ENCODE results near the gene MRPL48.
"Not testable (repeated sequence)": the region's sequence is repeated elsewhere in the genome, so short reads cannot be mapped to it uniquely, and the experiment has no call there.

Gene MRPL48

DNA sequence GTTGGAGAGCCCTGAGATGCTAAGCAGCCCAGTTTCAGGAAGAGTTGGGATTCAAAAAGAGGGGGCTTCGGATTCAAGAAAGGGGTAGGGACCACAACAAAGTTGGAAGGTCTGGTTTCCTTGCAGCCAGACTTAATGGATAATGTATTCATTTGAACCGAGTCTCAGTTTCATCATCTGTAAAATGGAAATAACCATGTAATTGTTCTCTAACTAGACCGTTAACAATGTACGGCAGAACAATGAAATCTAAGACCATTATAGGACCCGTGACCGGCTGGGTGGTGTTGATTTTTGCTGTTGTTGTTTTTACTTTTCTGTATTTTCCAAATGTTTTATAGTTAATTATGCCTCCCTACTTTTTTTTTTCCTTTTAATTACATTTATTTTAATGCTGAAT is 6.4 kb upstream of the MRPL48 start:
- no peak for DNase-seq

DNA sequence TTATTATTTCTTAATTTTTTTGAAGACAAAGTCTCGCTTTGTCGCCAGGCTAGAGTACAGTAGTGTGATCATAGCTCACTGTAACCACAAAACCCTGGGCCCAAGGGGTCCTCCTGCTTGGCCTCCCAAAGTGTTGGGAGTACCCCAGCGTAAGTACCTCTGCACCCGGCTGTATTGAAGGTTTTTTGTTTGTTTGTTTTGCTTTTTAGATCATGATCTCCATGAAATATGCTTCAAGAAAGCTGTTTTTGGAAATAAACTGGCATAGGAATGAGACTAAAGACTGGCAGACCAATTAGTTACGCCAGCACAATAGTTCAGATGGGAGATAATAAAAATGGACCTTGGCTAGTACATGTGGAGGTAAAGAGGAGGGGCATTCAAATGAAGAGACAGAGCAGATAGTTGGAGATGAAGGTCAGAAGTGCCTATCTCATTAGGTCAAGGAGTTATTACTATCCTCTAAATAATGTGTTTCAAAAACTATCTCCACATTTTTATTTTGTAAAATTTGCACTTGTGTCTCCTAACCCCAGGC is 4.1 kb upstream of the MRPL48 start:
- no peak for DNase-seq

DNA sequence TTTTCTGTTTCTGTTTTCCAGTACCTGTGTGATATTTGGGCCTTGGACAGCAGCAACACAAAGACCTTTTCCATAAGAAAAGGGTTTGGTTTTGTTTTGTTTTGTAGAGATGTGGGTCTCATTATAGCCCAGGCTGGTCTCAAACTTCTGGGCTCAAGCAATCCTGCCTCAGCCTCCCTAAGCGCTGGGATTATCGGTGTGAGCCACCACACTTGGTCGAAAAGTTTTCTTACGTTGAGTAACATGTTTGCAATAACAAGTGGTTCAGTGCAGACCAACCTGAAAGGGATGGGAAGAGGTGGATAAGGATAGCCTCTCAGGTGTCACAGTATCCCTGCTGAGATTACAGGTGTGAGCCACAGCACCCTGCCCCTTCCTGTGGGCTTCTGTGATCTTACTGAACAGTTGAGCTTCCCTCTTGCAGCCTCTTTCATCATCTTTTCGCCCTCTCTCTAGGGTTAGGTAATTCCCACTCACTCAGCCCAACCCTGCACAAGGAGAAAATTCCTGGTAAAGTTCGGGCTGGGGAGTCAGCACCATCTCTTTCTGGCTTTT is 3.5 kb upstream of the MRPL48 start:
- no peak for DNase-seq

DNA sequence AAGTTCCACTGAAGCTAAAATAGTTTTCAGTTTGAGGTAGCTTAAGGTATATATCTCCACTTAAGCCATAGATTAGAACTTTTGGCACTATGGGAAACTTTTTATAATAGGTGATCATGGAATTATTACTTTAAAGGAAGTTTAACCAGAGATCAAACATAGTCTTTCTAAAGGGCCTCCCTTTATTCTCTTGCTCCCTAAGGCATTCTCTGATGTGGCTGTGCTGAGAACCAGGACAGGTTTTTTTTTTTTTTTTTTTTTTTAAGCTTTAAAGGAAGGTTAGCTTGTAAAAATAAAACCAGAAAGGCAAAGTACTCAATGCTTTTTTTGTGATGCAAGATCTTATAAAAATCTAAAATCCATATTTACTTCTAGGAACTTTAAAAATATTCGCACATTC is 2.9 kb upstream of the MRPL48 start:
- DNase-seq: no peak

DNA sequence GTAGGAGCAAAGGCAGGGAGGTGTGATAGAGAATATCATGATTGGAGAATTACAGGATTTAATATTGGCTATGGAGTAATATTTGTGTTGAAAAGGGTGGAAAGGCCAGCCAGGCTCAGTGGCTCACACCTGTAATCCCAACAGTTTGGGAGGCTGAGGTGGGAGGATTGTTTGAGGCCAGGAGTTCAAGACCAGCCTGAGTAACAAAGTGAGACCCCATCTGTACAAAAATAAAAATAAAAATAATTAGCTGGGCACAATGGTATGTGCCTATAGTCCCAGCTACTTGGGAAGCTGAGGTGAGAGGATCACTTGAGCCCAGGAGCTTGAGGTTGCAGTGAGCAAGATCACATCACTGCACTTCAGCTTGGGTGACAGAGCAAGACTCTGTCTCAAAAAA is 2.2 kb upstream of the MRPL48 start:
- DNase-seq: not testable (repeated sequence)

DNA sequence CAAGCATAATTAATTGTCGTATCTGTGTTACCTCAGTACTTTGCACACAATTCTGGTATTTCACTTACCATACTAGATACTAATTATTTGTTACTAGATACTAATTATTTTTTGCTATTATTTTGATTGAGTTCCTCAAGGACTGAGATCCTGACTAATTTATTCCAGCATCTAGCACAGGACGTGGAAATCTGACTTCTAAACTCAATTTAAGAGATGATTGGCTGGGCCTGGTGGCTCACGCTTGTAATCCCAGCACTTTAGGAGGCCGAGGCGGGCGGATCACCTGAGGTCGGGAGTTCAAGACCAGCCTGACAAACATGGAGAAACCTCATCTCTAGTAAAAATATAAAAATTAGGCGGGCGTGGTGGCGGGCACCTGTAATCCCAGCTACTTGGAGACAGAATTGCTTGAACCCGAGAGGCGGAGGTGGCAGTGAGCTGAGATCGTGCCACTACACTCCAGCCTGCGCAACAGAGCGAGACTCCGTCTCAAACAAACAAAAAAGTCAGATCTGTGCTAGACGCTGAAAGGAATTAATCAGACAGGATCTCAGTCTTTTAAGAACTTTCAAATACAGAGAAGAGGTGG is 527 bp upstream of the MRPL48 start:
- no peak for DNase-seq

DNA sequence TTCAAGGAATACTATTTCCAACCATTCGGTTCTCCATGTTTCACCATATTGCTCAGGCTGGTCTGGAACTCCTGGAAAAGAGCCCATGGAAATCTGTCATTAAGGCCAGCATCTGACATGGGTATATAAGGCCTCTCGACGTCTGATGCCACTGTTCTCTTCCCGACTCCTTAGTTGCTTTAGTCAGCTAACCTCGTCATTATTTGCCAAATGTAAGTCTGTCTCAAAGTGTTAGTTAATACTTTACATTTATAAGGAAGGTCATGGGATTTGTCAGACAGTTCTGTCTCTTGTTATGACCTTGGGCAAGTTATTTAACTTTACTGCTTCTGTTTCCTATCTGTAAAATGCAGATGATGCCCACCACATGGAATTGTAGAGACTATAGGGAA is 1.6 kb downstream of the MRPL48 start:
- DNase-seq: no peak

DNA sequence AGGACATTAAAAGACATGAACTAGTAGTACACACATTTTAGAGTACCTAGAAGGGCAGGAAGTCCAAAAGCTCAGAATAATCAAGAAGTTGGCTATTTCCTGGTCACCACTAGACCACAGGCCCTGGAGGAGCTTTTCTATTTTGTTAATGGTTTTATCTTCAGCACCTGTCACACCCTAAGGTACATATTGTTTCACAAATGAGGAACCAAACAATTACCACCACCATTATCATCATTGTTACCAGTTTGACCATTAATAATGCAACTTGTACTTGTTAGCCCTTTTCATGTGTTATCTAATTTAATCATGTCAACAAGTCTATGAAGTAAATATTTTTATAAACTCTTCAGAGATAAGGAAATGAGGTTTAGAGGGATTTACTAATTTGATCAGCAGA is 4.9 kb downstream of the MRPL48 start:
- DNase-seq: no peak

DNA sequence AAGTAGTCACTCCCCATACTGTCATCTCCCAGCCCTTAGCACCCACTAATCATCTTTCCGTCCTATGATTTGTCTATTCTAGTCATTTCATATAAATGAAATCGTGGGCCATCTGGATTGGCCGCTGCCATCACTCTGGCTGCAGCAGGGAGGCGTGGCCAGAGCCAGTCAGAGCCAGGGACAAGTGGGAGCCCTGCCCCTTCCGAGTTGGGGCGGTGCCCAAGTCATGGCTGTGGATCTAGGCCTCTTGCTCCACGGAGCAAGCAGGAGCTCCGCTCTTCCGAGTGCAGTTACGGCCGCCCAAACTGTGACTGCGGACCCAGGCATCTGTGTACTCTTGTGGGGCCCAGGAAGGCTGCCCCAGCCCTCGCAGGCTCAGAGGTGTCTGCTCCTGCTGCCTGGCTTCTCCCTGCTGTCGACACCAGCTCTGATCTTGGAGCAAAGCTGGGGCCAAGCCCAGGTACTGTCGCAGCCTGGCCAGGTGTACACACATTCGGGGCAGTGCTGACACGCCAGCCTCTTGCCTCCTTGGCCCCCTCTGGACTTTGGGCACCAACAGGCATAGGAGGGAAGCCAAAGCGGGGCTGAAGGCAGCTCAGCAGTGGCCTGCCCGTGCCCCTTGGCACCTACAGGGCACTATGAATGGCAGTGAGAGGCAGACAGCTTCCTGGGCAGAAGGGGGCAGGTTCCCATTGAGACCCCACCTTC is 8.4 kb downstream of the MRPL48 start:
- DNase-seq: no peak

DNA sequence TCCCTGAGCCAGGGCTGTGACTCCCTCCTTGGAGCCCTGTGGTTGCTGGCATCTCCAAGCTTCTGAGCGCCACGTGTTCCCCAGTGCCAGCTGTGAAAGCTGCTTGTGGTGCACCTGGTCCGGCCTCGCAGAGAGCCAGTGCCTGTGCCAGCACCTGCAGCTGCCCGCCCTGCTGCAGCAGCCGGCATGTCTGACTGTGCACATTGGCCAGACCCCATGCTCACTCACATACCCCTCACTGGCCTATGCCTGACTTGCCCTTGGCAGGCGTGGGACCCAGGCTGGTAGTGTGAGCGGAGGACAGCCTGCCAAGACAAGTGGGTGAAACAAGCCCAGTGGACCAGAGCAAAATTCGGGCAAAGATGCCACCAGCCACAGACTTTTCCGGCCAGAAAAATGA is 9.8 kb downstream of the MRPL48 start:
- DNase-seq: no peak

DNA sequence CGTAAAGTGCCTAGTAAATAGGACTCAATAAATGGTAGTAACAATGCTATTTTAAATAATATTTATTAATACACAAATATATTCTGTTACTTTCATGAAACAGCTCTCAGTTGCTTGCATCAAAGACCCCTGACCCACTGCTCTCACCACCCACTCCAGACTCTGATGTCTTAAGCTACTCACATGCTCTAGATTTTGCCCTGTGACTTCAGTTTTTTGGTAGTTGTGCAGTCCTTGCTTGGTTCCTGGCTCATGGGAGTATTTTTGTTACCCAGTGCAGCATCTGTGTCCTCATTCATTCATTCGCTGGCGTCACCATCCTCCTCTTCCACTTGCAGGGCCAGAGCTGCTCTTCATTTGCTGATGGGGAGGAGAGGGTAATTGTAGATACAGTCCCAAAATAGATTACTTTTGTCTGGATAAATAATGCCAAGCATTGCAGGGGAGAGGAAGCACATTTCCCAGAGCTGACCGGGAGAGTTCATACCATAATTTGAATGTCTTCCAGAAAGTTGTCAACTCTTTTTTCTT is 12.7 kb downstream of the MRPL48 start:
- no peak for DNase-seq

DNA sequence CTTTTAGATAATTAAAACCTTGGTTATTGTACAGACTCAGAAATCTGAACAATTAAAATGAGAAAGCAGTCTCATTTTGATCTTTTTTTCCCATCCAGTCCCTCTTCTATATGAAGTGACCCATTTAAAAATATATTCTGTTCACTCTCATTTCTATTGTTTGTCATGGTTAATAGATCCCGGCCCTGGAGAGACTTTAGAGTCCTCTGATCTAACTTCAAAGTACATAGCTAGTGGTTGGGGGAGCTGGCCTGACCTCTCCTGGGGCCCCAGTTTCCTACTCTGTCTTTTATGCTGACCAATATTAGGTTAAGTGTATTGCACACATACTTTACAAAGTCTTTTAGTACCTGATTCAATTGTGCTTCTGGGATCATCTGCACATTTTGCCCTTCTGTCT is 13.5 kb downstream of the MRPL48 start:
- DNase-seq: no peak

DNA sequence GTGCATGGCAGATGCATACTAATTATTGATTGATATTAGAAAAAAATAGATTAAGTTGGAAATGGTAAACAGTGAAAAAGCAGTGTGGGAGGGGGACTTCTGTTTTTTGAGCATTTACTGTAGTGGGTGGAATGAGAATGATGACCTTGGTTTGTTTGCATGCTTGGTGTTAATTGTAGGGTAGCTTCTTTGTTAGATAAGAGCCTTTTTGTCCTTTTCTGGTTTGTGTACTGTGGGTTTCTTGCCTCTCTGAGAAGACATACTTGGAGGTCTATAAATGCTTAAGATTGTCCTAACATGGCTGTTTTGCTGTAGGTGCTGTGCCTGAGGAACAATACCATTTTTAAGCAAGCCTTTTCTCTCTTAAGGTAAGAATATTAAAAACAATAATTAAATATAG is 17.0 kb downstream of the MRPL48 start:
- DNase-seq: no peak

DNA sequence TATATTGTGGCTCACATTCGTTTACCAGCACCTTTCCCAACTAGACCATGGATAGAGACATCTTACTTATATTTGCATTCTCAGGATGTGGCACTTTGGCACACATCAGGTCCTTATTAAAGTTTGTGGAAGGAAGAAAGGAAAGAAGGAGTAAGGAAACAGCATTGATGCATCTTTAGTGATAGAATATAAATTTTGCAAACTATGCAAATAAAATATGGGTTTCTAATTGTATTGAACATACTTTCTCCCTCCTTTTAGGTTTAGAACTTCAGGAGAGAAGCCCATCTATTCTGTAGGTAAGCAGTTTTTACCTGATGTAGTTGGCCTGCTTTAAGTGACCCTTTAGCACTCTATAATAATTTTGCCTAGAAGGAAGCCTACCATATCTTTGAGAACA is 20.4 kb downstream of the MRPL48 start:
- DNase-seq: no peak

DNA sequence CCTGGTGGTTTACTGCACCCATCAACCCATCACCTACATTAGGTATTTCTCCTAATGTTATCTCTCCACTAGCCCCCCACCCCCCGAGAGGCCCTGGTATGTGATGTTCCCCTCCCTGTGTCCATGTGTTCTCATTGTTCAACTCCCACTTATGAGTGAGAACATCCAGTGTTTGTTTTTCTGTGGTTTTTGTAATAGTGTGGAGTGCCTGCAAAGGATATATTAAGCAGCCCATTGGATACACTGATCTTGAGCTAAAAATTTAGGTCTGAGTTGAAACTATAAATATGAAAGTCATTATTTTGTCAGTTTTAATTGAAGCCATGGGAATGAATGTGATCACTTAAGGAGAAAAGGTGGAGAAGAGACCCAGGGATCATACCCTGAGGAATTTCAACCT is 23.0 kb downstream of the MRPL48 start:
- no peak for DNase-seq

DNA sequence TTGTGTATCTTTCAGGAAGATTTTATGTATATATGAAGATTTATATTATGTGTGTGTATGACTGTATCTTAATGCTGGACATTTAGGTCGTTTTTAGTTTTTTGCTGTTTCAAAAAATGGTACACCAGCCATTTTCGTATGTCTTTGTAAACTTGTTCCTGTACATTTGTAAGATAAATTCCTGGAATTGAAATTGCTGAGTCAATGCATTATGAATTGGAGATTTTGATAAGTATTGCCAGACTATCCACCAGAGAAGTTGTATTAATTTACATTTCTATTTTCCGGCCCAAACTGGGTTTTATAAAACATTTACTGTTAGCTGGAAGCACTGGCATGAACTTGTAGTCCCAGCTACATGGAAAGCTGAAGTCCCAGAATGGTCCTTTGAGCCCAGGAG is 24.6 kb downstream of the MRPL48 start:
- no peak for DNase-seq

DNA sequence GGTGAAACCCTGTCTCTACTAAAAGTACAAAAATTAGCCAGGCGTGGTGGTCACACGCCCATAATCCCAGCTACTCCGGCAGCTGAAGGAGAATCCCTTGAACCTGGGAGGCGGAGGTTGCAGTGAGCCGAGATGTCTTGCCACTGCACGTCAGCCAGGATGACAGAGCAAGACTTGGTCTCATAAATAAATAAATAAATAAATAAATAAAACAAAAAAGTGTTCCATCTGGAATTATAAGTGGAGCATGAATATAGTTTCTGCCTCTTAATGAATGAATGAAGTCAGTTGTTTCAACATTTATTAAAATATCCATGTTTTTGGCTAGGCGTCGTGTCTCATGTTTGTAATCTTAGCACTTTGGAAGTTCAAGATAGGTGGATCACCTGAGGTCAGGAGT is 27.1 kb downstream of the MRPL48 start:
- no peak for DNase-seq

DNA sequence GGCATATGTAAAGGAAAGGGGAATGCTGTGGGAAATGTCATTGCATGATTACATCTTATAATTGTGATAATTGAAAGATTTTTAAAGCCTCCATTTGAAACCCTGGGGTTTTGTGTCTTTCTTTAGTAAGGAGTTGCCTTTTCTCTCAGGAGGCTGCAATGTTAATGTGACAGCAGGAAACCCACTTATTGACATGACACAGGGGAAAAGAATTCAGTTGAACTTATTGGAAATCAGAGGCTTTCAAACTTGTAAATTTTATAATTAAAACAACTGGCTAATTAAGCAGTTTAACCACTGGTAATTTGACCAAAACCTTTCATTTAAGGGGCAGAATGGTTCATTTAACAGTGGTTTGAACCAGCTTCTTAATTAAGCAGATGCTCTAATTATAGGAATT is 31.2 kb downstream of the MRPL48 start:
- no peak for DNase-seq

DNA sequence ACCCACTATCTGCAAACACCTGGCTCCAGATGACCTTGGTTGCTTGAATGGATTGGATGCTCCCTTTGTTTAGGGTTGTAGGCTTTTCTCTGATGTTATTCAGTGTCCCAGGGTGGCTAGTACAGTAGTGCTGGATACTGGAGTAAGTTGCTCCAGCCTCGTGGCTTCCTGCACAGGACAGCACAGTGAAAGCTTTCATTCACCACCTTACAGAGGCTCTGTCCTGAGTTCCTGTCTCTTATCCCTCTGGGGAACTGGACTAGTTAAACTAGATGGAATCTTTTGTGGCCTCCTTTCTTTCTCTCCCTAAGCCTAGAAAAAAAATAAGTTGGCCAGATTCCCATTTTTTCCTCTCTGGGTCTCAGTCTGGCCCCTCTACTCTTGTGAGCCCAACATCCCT is 42.6 kb downstream of the MRPL48 start:
- no peak for DNase-seq

DNA sequence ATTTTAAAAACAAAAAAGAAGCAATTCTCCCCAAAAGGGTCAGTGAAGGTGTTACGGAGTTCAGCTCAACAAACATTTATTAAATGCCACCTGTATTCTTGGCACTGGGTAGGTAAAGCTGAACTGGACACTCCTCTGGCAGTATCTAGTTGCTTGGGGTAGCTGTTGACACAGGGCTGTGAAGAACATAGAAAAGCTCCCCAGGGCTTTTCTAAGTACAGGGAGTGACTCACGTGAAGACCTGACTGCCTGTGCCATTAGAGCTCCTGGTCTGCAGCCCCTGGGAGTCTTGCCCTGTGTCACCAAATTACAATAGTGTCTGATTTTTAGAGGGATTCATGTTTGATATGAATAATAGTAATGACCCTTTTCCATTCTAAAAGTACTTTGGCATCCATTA is 45.4 kb downstream of the MRPL48 start:
- DNase-seq: no peak

DNA sequence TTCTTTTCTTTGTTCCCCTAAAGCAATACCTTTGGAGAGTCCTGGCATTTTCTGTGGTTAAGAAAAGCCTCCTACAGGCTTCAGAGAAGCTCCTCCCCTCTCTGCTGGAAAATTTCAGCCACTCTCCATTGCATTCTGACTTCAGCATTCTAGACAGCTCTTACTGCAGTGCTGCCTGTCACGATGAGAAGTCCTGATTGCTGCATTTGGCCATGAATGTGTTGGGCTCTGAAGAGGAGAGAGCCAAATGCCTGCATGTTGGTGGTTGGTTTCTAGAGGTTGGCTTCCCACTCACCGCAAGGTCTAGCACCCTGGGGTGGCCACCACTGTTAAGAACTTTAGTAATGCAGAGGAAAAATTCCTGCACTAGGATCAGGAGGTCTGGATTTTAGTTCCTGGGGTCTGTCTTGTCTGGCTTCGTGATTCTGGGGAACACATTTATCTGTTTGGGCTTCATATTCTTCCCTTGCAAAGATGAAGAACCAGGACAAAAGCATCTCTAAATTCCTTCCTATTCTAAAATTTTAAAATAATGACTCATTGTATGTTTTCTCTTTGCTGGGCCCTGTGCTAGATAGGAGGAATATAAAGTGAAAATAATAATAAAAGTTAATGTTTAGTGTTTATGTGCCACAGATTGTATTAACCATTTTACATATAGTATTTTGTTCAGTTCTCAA is 50.9 kb downstream of the MRPL48 start:
- DNase-seq: no peak

DNA sequence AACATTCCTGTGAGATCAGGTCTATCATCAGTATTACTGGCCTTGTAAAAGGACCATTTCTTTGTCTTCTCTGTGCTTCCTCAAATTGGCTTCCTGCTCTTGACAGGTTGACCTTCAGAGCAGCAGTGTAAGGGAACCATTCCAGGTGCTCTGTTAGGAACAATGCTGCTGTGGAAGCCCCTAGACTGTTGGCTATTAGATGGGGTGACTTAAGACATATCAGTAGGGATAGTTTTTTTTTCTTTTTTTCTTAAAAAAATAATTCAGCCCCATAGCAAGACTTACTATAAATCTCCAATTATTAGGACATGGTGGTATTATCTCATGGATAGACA is 51.4 kb downstream of the MRPL48 start:
- no peak for DNase-seq

DNA sequence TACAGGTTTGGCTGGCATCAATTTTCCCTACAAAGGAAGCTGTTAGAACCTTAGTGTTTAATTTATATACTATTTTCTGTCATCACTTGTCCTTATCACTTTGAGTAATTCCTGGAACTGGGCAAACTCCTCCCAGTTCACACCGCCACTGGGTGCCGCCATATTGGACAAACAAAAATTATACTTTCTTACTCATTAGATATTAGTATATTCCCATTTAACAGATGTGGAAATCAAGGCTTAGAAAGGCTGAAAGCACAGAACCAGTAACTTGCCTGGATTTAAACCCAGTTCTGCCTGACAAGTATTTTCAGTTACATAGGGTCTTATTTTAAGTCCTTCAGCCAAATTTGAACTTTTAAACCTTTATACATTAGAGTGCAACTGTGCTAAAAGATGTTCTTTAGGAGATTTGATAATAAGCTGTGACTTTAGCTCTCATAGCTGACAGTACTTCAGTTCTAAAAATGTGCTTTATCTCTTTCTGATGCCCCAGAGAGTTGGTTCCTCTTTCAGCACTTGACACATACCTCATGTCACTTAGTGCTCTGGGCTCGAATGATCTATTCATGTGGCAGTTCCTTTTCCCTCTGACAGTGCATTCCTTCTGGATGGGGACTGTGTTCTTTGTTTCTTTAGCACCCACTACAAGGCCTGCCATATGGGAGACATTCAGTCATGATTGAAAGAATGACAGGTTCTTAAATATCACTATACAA is 63.5 kb downstream of the MRPL48 start:
- DNase-seq: peak; percentile 64 to 85

All from Kasumi-1 (cell line).